HG02642 (cell line): ENCODE data around the gene NES.
A peak's percentile ranks its signal among the peaks of the same experiment; 100 is the strongest.

Experiments
- ATAC-seq: cut with Tn5 transposase; IDR thresholded peaks from one replicate; pipeline ENCODE4 v1.9.1; 2021; ENCODE audit warnings: mild to moderate bottlenecking; ENCODE audit not compliant: unreplicated experiment, poor library complexity

The NES gene

DNA sequence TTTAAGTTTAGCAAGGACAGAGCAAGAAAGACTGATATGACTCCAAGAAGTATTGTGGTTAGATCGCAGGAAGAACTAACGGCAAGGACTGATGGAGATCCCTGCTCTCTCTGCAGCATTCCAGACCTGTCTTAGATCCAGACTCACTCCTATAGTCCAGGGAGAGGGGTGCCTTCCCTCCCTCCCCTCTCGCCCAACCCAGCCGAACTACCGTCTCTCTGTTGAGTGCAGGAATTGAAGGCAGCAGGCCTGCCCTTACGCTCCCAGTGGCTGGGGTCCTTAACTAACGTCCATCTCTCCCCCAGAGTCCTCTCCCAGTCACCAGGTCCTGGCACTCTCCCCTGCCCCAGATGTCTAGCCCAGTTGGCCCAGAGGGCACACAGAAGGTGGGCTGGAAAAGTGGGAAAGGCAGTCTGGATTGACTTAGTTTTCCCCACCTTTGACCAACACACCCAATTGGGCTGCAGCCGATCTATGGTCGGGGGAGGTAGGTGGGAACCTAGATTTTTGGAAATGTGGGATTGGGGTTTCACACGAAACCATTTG is 27.0 kb upstream of the NES start:
- ATAC-seq, result no peak

DNA sequence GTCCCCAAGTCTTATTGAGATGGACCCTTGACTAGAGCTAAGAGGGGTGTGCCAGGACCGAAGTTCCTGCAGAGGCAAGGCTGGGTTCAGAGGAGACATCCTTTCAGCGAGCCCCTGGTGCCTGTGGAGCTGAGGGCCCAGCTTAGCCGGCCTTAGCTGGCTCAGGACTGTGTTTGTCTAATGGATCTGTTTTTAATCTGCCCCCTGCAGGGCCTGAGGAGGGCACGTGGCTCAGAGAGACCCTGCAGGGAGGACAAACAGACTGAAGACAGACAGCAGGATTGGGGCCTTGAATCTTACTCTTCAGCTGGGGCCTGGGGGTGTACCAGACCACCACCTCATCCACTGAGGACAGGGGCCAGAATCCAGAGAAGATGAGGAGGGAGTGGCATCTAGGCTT is 26.5 kb upstream of the NES start:
- no peak for ATAC-seq

DNA sequence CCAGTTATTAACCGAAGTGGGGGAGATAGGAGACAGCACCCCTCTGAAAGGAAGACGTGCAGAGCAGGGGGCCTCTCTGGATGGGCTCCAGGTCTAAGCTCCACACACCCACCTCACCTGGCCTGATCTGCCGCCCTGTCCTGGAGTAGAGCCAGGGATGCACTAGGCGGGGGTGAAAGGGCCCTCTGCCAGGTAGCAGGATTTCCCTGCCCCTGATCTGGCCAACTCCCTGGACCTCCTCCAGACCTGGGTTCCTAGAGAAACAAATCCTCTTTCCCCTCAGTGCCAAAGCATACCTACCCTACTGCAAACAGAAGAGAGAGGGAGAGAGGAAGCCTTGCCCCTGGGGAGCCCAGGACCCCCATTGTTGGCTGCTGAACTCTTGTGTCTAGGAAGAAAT is 26.1 kb upstream of the NES start:
- ATAC-seq, result no peak

DNA sequence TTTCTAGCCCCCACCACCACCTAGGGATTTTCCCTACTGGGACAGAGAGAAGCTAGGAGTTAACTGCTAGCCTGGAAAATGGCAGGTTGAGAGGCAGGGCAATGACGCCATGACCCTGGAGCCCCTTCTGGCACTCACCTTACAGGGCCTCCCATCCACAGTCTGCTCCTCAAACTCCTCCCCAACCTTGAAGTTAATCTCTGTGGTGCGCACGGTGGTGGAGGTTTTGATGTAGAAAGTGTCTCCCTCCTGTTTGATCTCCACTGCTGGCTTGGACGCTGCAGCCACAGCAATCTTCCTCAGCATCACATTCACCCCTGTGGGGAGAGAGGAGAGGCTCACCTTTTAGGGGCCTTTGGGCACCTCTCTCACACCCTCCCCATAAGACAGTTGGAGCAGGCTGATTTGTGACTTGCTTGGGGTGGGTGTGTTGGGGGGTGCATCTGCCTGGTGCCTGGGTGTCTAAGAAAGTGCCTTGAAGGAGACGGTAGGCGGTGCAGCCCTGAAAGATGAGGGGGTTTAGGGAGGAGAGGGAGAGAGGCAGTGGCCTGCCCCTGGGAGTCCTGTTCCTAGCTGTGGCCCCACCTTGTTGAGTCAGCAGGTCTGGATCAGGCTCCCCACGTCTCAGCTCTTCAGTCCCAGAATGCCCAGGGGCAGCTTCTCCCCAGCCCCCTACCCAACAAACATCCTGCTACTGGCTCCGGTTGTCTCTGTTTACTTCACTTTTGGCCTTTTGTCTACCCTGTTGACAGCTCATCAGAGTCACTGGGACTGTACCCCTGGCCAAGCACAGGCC is 23.7 kb upstream of the NES start:
- ATAC-seq, result no peak

DNA sequence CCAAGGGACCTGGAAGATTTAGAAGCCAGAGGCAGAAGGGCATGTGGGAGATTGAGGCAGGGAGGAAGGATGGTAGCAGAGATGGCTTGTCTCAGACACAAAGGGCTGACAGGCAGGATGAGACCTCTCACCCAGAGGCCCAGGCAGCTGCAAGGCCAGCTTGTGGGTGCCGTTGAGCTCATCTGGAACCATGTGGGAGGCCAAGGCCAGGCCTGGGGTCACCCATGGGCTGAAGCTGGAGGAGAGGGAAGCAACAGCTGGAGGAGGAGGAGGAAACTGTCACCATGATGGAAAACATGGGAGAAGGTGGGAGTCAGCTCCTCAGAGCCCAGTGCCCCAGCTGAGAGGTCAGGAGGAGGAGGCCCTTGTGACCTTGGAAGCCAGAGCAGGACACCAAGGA is 21.8 kb upstream of the NES start:
- no peak for ATAC-seq

DNA sequence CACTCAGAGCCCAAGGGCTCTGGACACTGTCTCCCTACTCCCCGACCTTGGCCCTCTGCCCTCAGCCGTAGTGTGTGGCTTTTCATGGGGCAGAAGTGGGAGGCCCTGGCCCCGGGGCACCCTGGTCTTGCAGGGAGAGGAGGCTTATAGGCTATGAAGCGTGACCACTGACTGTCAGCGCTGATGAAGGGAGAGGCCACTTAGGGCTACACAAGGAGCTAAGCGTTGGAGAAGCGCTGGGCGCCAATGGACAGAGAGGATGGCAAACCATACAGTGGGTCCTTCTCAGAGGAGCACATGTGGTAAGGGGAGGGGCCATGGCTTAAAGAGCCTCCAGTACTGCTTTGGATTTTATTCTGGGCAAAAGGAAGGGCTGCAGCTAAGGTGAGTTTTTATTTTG is 20.3 kb upstream of the NES start:
- ATAC-seq, result no peak

DNA sequence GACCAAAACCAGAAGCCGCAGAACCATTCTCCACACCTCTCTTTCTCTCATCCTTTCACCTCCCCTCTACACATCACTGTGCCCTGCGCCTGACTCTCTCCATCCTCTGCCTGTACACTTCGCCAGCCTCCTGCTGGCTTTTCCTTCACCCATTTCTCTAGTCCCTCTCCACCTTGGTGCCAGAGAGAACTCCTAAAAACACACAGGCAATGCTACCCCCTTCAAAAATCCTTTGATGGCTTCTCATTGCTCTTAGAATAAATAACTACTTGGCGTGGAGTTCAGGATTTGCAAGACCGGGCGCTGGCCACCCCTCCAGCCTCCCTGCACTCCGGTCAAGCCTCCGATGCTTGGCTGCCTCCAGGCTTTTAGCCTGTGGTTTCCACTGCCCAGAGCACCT is 19.5 kb upstream of the NES start:
- no peak for ATAC-seq

DNA sequence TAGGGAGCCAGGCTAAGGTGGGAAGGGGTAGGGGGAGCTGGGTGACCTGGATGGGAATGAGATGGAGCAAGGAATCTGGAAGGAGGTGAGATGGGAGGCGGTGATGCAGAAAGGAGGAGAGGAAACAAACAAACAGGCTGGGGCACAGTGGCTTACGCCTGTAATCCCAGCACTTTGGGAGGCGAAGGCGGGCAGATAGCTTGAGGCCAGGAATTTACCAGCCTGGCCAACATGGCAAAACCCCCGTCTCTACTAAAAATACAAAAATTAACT is 17.4 kb upstream of the NES start:
- no peak for ATAC-seq

DNA sequence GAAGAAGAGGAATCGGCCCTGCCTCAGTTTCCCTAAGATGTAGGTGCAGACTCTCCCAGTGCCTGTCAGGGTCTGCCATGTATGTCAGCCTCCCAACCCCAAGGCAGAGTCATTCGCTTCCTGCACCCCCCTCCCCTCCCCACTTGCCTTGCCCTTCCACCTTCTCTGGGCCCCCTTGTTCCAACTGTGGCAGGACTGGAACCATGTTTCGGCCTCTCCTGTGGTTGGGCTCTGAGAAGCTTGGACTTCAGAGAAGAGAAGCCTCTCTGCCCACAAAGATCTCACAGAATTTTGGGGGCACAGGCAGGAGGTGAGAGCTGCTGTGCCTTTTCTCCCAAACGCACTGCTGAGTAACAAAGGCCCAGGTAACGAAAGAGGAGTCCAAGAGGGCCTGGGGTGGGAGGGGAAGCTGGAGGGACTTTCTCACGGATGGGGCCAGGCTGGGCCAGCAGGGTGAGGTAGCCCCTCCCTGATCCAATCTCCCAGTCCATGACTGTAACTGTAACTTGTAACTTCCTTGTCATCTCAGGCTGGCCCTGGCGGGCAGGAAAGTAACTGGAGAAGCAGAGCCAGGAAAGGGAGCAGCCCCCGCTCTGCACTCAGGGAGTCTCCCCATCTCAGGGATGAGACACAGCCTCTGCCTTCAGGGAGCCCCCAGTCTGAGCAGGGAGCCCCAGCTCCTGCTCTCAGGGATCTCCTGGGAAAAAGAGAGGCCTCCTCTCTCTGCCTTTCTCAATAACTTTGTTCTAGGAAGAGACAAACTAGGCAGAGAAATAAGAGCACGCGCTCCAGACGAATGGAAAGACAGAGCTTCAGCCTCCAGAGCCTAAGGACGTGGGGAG is 16.9 kb upstream of the NES start:
- no peak for ATAC-seq

DNA sequence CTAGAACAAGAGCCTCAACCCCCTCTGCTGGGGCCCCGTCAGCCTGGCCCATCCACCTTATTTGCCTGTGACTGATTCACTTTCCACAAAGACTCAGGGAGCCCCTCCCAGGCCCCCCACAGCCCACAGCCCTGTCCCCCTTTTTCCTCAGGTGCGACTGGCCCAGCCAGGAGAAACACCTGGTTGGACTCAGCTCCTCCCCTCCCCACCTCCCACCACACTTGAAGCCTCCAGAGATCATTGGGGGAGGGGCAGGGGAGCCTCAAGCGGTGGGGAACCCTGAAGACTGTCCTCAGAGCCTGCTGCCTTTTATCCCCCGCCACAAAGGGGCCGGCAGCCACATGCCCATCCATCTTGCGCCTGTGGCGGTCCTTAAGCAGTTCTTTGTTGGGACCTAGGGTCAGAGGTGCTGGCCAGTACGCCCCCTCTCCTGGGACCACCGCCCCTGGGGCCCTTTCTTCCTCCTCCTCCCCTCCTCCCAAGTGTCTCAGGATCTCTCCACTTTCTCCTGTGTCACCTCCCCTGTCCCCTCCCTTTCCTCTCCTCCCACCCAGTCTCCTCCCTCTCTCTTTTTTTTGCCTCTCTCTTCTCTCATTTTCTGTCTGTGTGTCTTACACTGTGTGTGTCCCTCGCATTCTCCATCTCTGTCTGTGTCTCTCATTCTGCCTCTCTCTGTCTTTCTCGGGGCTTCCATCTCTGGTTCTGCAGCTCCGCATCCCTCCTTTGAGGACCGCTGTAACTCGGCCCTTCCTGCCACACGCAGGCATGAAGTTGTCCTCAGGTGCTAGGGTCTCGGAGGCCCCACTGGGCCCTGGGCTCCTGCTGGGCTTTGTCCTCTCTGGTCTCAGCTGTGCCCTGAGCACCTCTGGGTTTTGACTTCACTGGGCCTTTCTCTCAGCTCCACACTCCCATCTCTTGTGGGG is 16.0 kb upstream of the NES start:
- ATAC-seq, result no peak

DNA sequence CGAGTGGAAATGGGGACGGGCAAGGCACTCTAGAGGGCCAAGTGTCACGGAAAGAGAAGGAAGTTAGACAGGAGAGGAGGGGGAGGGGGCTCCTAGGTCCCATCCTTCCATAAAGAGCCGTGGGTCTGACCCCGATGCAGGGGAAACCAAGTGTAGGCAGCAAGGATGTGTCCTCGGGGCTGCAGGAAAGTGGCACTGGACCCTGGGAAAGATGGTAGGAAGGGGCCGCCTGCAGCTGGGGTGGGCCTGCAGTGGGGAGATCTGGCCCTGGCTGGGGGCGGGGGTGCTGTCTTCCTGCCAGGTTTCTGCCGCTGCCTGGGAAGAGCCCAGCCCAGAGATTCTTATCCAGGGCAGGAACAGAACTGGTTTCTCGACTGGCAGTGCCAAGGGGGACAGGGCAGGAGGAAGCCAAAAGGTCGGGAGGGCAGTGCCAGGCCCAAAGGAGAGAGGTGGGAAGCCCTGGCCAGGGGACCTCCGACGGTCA is 15.3 kb upstream of the NES start:
- ATAC-seq, result no peak

DNA sequence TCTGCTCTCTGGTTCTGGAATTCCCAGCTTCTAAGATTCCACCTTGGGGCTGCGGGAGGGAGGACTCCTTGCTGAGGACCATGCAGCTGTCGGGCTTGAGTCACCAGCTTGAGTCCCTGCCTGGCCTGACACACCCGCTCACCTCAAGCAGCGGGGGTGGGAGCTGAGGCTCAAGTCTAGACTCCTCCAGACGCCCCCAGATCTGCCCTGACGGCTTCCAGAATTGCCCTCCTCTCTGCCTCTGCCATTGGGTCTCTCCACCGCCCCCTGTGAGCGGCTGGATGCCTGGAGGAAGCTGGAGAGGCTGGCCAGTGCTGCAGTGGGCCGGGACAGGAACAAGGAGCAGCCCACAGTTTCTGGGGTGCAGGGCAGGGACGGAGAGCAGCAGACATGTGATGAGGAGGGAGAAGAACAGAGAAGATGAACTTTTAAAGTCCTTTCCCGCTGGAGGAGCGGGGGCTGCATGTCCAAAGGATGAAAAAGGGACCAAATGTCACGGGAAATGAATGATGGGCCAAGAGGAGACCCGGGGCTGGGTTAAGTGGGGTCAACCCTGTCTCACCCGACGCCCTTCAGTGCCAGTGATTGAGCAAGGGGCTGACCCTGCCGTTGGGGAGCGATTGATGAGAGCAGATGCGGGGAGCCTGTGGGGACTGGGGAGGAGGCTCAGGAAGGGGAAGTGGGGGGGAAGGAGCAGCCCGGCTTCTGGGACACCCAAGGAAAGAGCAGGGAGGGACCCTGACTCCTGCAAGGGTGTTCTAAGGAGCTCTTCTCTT is 14.6 kb upstream of the NES start:
- no peak for ATAC-seq

DNA sequence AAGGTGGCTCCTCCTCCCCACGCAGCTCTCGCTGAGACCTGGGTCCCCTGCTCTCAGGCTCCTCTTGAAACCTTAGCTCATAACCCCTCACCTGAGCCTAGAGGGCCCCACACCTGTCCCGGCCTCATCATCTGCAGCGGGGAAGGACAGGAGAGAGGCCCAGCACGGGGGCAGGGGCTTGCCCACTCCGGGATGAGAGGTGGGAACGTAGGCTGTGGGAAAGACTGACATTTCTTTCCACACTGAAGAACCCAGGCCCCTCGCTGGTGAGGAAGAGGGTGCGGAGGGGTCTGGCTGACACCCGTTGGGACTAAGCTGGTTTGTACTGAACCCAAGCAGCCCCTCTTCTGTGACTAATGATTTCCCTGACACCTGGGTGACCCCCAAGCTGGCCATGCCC is 14.0 kb upstream of the NES start:
- ATAC-seq, result no peak

DNA sequence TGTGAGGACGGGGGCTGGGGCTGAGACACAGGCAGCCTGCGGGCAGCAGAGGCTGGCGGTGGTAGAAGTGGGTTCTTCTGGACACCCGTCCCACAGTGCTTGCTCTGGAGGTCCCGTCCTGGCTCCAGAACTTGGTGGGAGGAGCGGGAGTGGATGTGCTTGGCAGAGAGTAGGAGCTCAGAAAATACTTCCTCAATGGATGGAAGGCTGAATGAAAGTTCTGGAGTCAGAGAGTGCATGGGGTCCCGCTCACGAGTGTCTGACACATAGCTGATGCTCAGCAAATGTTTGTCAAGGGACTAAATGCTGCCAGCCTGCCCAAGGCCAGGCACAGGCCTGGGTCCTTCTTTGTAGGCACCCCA is 13.4 kb upstream of the NES start:
- no peak for ATAC-seq

DNA sequence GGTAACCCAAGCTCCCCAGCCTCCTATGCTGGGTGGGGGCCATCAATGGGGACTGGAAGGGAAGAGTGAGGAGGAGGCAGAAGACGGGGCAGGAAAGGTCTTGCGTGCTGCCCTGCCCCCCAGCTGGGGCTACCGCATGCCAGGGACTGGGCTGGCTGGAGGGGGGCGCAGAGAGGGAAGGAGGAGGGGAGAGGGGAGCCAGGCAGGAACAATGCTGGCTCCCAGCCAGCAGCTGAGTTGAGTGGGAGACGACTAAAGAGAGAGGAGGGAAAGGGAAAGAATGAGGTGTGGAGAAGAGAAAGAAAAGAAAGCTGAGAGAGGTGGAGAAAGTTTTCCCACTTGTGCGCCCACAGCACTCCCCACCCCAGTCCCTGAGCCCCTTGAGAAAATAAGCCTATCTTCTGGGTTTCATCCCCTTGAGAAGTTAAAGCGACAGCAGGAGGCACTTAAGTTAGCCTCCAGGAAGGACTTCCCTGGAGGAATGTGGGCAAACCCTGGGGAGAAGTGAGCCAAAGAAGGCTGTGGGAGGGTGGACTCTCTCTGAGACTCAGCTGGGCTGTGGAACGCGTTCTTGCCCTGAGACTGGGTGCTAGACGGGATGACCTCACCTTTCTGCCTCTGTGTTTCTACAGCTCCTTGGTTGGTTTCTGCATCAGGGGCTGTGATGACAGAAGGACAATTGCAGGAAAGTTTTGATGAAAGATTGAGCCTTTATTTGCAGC is 12.9 kb upstream of the NES start:
- ATAC-seq, result no peak

DNA sequence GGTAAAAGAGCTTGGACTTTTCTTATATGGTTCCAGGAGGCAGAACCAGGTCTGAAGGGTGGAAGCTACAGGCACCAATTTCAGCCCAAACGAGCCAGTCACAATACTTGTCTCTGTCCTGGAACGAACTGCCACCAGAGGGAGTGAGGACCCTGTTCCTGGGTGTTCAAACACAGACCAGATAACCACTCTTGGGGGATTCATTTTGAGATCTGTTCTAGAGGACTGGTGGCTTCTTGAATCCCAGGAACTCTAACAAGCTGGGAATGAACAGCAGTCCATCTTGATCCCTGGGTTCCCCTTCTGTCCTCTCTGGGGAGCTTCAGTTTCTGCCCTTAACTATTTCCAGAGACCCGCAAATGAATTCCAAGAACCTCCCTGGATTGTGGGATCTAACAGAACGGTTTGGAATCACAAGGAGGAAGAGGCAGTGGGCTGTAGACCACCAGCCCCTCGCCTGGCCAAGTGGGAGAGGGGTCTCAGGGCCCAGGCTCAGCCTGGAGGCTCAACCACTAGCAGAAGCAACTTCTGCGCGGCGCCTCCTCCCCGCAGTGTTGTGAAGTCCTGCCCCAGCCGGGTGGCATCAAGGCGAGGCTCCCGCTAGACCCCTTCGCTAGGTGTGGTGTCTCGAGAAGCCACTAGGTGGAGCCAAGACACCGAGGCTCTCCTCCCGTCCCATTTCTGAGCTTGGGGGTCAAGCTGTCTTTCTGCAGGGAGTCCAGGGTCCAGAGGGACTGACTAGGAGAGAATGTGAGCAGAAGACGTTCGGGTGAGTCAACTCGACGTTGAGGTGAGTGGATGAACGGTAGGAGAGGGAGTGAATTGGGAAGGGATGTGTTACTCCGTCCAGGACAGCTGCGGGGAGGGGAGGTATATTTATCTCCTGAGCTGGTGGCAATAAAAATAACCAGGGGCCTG is 12.1 kb upstream of the NES start:
- ATAC-seq, result peak; percentile 73

DNA sequence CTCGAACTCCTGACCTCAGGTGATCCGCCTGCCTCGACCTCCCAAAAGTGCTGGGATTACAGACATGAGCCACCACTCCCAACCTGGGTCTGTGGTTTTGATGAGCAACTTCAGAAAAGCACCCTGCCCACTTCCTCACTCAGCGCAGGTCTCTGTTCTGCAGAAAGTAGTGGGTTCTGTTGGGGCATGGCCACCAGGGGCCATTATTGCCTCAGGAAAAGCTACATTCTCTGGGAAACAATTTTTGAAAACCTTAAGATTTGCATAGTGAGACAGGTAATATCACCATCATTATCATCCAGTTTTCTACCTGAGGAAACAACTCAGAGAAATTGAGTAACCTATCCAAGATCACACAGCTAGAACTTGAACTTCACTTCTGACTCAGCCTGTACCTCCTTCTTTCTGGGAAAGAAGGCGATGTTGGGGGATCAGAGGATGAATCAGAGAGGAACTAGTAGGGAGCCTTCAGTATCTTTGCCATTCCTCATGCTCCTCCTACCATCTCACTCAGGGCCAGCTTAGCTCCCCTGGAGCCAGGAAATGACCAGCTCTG is 7.1 kb upstream of the NES start:
- no peak for ATAC-seq
